Measurements from ENCODE around the gene MTFMT. TPM values are rescaled to one million over a fixed set of nuclear protein-coding genes. Genes with fewer than 3 reads are reported as not detected.
A peak's percentile ranks its signal among the peaks of the same experiment; 100 is the strongest.

MTFMT gene
- total RNA-seq, 2 donors from 2014 or later: 25.9 to 42.4 TPM

GRCh38 chr15:65034719-65035118, 5.3 kb upstream of the MTFMT start:
- Histone ChIP-seq H3K4me1 (ENCODE audit: control insufficient read depth in 1 of 2, low read depth in 2 of 2) (peaks cover 3 to 13% of the 10 kb centered on the region in 2 donors), H3K27ac (no peak overlapping the region), H3K27me3 (replicated peaks; ENCODE audit: insufficient read depth) (no peaks in the 10 kb centered on the region), H3K36me3 (no peaks in the 10 kb centered on the region), H3K9me3 (no peaks in the 10 kb centered on the region), H3K4me3 (no peak overlapping the region)
- TF ChIP-seq CTCF (IDR thresholded peaks at IDR 0.05): no peak
- DNase-seq (ENCODE audit: low spot score) (no peak), ATAC-seq (ENCODE audit: insufficient number of reproducible peaks, low FRiP score, low read depth) (no peak)

- Histone ChIP-seq H3K27ac (no peak overlapping the region), H3K4me1 (ENCODE audit: control insufficient read depth in 1 of 2, low read depth in 2 of 2) (peaks cover 3 to 13% of the 10 kb centered on the region in 2 donors), H3K27me3 (replicated peaks; ENCODE audit: insufficient read depth) (no peaks in the 10 kb centered on the region), H3K4me3 (no peak overlapping the region), H3K36me3 (no peaks in the 10 kb centered on the region), H3K9me3 (no peaks in the 10 kb centered on the region)
- no peak for ATAC-seq (ENCODE audit: insufficient number of reproducible peaks, low FRiP score, low read depth)
- peak; percentile 39 for TF ChIP-seq CTCF (IDR thresholded peaks at IDR 0.05)
- no peak for DNase-seq (ENCODE audit: low spot score)
These were observed 4.3 kb upstream of the MTFMT start for GRCh38 chr15:65033659-65034269.

- ATAC-seq (ENCODE audit: insufficient number of reproducible peaks, low FRiP score, low read depth) (peak; percentile 58), DNase-seq (ENCODE audit: low spot score) (no peak)
- no peak overlapping the region for H3K27ac ChIP-seq
These were observed 3.5 kb upstream of the MTFMT start for GRCh38 chr15:65032801-65033537.

GRCh38 chr15:65029736-65030208, 333 bp upstream of the MTFMT start:
- Histone ChIP-seq H3K4me1 (ENCODE audit: control insufficient read depth in 1 of 2, low read depth in 2 of 2) (peaks cover 11 to 25% of the 10 kb centered on the region in 2 donors), H3K9me3 (no peaks in the 10 kb centered on the region), H3K27ac (peak overlapping the region in 1 of 2 donors; percentile 60), H3K4me3 (peak overlapping the region; percentile 98), H3K36me3 (no peaks in the 10 kb centered on the region), H3K27me3 (replicated peaks; ENCODE audit: insufficient read depth) (no peaks in the 10 kb centered on the region)
- TF ChIP-seq CTCF (IDR thresholded peaks at IDR 0.05): no peak
- DNase-seq (ENCODE audit: low spot score) (no peak), ATAC-seq (ENCODE audit: insufficient number of reproducible peaks, low FRiP score, low read depth) (no peak)

More at GRCh38 chr15:65032801-65033537, 3.5 kb upstream of the MTFMT start:
- no peaks in the 10 kb centered on the region for H3K9me3 ChIP-seq
- H3K36me3 ChIP-seq: no peaks in the 10 kb centered on the region
- peaks cover 9 to 20% of the 10 kb centered on the region in 2 donors for H3K4me1 ChIP-seq (ENCODE audit: control insufficient read depth in 1 of 2, low read depth in 2 of 2)
- TF ChIP-seq CTCF (IDR thresholded peaks at IDR 0.05): peak; percentile 73
- no peaks in the 10 kb centered on the region for H3K27me3 ChIP-seq (replicated peaks; ENCODE audit: insufficient read depth)
- no peak overlapping the region for H3K4me3 ChIP-seq

GRCh38 chr15:65028338-65028737, 1.1 kb downstream of the MTFMT start:
- Histone ChIP-seq H3K4me1 (ENCODE audit: control insufficient read depth in 1 of 2, low read depth in 2 of 2) (peaks cover 8 to 16% of the 10 kb centered on the region in 2 donors), H3K27me3 (replicated peaks; ENCODE audit: insufficient read depth) (no peaks in the 10 kb centered on the region), H3K4me3 (peak overlapping the region; percentile 98), H3K27ac (no peak overlapping the region), H3K36me3 (peaks cover 5% of the 10 kb centered on the region), H3K9me3 (no peaks in the 10 kb centered on the region)
- DNase-seq (ENCODE audit: low spot score): no peak
- TF ChIP-seq CTCF (IDR thresholded peaks at IDR 0.05): no peak
- no peak for ATAC-seq (ENCODE audit: insufficient number of reproducible peaks, low FRiP score, low read depth)

Measured in thoracic aorta (tissue), 2 donors.